HG02623 (cell line): ENCODE measurements around the gene RRAS.

Experiments
- ATAC-seq: cut with Tn5 transposase; IDR thresholded peaks from one replicate; pipeline ENCODE4 v1.9.1; 2021; ENCODE audit warnings: moderate library complexity; ENCODE audit not compliant: unreplicated experiment

The RRAS gene

GRCh38 chr19:49596954-49597702 is 42.8 kb downstream of the RRAS start:
- ATAC-seq, result no peak

GRCh38 chr19:49596407-49596806 is 43.5 kb downstream of the RRAS start:
- no peak for ATAC-seq

- ATAC-seq, result no peak
Observed at GRCh38 chr19:49595819-49596404, 44.0 kb downstream of the RRAS start.

GRCh38 chr19:49594993-49595818 is 44.7 kb downstream of the RRAS start:
- no peak for ATAC-seq

- no peak for ATAC-seq
Observed at GRCh38 chr19:49594157-49594992, 45.6 kb downstream of the RRAS start.

- ATAC-seq, result peak; percentile 46
Observed at GRCh38 chr19:49593233-49594113, 46.5 kb downstream of the RRAS start.

- no peak for ATAC-seq
Observed at GRCh38 chr19:49592486-49593232, 47.3 kb downstream of the RRAS start.

- no peak for ATAC-seq
Observed at GRCh38 chr19:49591731-49592485, 48.0 kb downstream of the RRAS start.

- no peak for ATAC-seq
Observed at GRCh38 chr19:49590971-49591730, 48.8 kb downstream of the RRAS start, which contains the start of gene PRR12. PRR12 (plus strand) TSS chr19:49591182; CDS start chr19:49591655, 473 bp downstream.

GRCh38 chr19:49590071-49590970 is 49.6 kb downstream of the RRAS start:
- ATAC-seq, result peak; percentile 67

GRCh38 chr19:49589502-49589905 is 50.4 kb downstream of the RRAS start:
- no peak for ATAC-seq

GRCh38 chr19:49588365-49589122 is 51.4 kb downstream of the RRAS start:
- ATAC-seq, result no peak

- no peak for ATAC-seq
Observed at GRCh38 chr19:49587227-49587626, 52.7 kb downstream of the RRAS start.
